Suppressor macrophage (primary cell): ENCODE measurements around the gene PLCB1.

Experiments
- DNase-seq, 4 experiments: peaks; one replicate each; pipeline ENCODE4 v3.0.0-alpha.2; 2020 to 2022

PLCB1 gene

GRCh38 chr20:8129211-8129976, 2.7 kb upstream of the PLCB1 start:
- no peak for DNase-seq

- no peak for DNase-seq
Observed at GRCh38 chr20:8130840-8131526, 1.1 kb upstream of the PLCB1 start.

GRCh38 chr20:8132484-8133309, 631 bp downstream of the PLCB1 start:
- DNase-seq: peak in 2 of 4 experiments; percentile 8 to 49

GRCh38 chr20:8133310-8133768, 1.3 kb downstream of the PLCB1 start:
- no peak for DNase-seq

- DNase-seq: peak in 2 of 4 experiments; percentile 31 to 41
Observed at GRCh38 chr20:8133851-8134451, 1.9 kb downstream of the PLCB1 start.

- no peak for DNase-seq
Observed at GRCh38 chr20:8139899-8140298, 7.8 kb downstream of the PLCB1 start.

- DNase-seq: no peak
Observed at GRCh38 chr20:8143474-8143873, 11.4 kb downstream of the PLCB1 start.

GRCh38 chr20:8144282-8145245, 12.5 kb downstream of the PLCB1 start:
- peak in 3 of 4 experiments; percentile 39 to 54 (median 49) for DNase-seq

GRCh38 chr20:8145246-8146168, 13.4 kb downstream of the PLCB1 start:
- peak in 3 of 4 experiments; percentile 26 to 38 (median 35) for DNase-seq

- no peak for DNase-seq
Observed at GRCh38 chr20:8147476-8147875, 15.4 kb downstream of the PLCB1 start.

- peak in 2 of 4 experiments; percentile 18 to 36 for DNase-seq
Observed at GRCh38 chr20:8148501-8148900, 16.4 kb downstream of the PLCB1 start.

GRCh38 chr20:8150591-8150990, 18.5 kb downstream of the PLCB1 start:
- no peak for DNase-seq

- no peak for DNase-seq
Observed at GRCh38 chr20:8151372-8151771, 19.3 kb downstream of the PLCB1 start.

GRCh38 chr20:8152183-8152582, 20.1 kb downstream of the PLCB1 start:
- DNase-seq: no peak

- DNase-seq: no peak
Observed at GRCh38 chr20:8152847-8153246, 20.8 kb downstream of the PLCB1 start.

GRCh38 chr20:8153281-8153908, 21.3 kb downstream of the PLCB1 start:
- DNase-seq: no peak

- DNase-seq: peak in 2 of 4 experiments; percentile 23 to 41
Observed at GRCh38 chr20:8154638-8155037, 22.6 kb downstream of the PLCB1 start.

- DNase-seq: no peak
Observed at GRCh38 chr20:8155229-8155628, 23.2 kb downstream of the PLCB1 start.

GRCh38 chr20:8155812-8156211, 23.7 kb downstream of the PLCB1 start:
- DNase-seq: no peak
